Stimulated activated CD8-positive, alpha-beta memory T cell treated with anti-CD3 and anti-CD28 coated beads, Interleukin-15, amount 100 ng/mL, for 48 hours (primary cell): ENCODE results near the gene WDR33.
A peak's percentile ranks its signal among the peaks of the same experiment; 100 is the strongest.
"Not testable (repeated sequence)": the region's sequence is repeated elsewhere in the genome, so short reads cannot be mapped to it uniquely, and the experiment has no call there.

Experiments used
- DNase-seq, 2 donors: peaks; one replicate each; pipeline ENCODE4 v3.0.0-alpha.2; 2020; ENCODE audit warnings: low read depth in 2 of 2

The WDR33 gene

DNA sequence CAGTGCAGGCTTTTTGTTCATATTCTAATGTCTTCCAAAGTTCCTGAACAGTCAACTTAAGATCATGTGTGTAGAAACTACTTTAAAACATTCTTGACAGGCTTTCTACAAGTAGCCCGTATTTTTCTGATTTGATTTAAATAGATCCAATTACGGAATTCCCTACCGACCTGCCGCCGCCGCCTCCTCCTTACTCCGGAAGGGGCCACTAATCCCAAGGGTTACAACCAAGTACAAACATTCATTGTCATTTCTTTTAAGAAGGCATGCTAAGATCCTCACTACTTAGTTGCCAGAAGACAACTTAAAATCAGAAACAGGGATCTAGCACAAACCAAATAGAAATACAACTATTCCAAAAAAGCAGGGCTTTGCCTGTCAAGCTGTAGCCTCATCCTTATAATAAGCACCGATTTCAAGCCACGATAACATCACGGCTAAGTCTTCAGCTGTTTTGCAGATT, 784 bp downstream of the WDR33 start:
- no peak for DNase-seq

DNA sequence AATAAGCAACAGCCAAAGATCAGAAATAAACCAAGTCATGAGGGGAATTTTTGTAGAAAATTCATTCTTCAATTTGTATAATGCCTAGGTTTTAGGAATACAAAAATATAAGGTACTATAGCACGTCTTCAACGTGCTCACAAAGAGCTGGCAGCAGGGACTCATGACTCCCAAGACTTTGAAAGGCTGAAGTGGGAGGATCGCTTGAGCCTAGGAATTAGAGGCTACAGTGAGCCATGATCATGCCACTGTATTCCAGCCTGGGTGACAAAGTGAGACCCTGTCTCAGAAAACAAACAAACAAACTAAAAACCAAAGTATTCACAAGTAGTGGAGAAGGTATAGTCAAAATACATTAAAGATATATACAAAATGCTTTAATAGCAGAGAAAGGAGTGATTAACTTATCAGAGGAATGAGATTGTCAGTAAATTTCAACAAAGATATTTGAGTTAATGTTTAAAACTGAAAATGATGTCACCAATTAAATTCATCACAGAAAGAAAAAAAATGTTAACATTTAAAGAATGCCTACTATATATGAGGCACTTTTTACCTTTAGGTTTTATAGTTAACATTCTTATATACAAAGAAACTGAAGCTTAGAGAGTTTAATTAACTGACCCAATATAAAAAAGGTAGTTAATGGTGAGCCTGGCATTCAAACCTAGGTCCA, 3.2 kb downstream of the WDR33 start:
- DNase-seq, result no peak

DNA sequence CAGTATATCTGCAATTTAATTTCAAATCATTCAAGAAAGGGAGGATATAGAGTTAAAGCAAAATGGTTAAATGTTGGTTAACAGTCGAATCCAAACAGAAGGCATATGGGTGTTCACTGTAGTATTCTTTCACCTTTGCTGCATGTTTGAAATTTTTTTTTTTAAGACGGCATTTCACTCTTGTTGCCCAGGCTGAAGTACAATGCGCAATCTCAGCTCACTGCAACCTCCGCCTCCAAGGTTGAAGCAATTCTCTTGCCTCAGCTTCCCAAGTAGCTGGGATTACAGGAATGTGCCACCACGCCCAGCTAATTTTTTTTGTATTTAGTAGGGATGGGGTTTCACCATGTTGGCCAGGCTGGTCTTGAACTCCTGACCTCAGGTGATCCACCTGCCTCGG, 4.1 kb downstream of the WDR33 start:
- not testable (repeated sequence) for DNase-seq

DNA sequence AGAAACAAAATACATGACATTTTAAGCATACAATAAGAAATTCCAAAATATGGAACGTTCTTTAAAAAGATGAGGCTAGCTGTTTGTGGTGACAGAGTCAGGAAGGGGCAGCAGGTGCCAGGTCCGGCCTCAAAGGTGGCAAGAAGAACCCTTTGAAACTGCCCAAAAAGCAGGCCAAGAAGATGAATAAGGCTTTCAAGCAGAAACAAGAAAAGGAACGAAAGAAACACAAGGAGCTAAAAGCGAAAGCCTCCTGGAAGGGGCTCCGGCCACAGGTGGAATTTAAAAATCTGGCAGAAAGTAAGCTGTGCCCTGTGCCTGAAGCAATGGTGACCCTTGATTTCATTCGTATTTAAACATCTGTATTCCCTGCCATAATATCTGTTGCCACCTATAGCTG, 5.5 kb downstream of the WDR33 start:
- no peak for DNase-seq

DNA sequence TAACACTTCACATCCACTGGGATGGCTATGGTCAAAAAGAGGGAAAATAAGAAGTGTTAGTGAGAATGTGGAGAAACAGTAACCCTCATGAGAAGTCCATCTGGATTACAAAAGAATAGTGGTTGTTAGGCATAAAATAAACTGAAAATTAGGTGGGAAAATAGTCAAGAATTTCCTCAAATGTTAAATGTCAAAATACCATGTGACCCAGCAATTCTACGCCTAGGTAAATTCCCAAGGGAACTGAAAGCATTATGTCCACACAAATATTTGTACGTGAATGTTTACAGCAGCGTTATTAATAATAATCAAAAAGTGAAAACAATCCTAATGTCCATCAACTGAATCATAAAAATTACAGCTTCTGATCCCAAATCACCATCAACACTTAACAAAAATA, 11.0 kb downstream of the WDR33 start:
- no peak for DNase-seq

DNA sequence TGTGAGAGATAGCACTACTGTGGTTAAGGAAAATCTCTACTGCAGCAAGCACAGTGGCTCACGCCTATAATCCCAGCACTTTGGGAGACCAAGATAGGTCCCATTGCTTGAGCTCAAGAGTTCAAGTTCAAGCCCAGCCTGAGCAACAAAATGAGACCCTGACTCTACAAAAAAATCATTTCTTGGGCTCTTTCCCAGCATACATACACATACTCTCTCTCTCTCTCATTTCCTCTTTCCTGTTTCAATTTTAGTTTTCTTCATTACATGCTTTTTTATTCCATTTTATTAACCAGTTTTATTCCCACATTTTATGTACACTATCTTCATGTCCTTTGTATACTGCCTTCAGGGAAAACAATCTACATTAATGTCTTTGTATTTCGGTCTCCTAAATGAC, 14.6 kb downstream of the WDR33 start:
- DNase-seq, result no peak

DNA sequence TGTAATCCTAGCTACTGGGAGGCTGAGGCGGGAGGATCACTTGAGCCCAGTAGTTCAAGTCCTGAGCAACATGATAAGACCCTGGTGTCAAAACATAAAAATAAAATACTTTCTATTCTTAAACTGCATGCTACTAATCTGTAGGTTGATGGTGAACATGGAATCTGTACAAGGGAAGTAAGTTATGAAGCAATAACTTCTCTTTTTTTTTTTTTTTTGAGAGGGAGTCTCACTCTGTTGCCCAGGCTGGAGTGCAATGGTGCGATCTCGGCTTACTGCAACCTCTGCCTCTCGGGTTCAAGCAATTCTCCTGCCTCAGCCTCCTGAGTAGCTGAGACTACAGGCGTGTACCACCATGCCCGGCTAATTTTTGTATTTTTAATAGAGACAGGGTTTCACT, 16.1 kb downstream of the WDR33 start:
- not testable (repeated sequence) for DNase-seq

DNA sequence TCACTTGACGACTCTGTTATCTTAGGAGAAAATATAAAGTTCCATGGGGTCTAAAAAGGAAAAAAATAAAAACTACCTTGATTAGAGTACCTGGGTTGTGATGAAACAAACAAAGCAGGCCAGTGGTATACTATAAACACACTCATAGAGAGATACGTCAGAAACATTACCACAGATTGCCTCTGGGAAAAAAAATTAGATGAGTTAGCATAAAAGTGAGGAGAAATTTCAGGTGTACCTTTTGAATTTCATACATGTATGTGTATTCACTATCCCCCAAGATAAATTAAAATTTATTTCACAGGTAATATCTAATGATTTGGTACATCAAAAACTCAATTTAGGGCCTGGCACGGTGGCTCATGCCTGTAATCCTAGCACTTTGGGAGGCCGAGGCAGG, 18.2 kb downstream of the WDR33 start:
- DNase-seq, result no peak

DNA sequence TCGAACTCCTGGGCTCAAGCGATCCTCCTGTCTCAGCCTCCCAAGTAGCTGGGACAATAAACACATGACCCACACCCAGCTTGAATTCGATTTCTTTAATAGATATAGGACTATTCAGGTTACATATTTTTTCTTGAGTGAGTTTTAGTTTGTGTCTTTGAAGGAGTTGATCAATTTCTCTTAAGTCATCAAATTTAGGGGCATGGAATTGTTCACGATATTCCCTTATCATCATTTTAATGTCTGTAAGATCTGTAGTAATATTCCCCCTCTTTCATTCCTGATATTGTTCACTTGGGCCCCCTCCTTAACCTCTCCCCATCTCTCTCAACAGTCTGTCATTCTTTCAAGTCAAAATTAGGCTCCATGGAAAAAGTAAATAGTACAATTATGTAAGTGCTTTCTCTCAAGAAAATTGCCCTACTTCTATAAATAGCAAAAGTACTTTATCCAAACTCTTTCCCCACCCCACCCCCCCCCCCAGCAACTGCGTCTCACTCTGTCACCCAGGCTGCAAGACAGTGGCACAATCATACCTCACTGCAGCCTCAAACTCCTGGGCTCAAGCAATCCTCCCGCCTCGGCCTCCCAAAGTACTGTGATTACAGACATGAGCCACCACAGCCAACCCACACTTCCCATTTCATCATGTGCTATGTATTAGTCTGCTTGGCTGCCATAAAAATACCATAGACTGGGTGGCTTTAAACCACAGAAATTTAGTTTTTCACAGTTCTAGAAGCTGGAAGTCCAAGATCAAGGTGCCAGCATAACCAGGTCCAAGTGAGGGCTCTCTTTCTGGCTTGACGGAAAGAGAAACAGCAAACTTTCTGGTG, 20.1 kb downstream of the WDR33 start:
- peak; percentile 3 to 4 for DNase-seq

DNA sequence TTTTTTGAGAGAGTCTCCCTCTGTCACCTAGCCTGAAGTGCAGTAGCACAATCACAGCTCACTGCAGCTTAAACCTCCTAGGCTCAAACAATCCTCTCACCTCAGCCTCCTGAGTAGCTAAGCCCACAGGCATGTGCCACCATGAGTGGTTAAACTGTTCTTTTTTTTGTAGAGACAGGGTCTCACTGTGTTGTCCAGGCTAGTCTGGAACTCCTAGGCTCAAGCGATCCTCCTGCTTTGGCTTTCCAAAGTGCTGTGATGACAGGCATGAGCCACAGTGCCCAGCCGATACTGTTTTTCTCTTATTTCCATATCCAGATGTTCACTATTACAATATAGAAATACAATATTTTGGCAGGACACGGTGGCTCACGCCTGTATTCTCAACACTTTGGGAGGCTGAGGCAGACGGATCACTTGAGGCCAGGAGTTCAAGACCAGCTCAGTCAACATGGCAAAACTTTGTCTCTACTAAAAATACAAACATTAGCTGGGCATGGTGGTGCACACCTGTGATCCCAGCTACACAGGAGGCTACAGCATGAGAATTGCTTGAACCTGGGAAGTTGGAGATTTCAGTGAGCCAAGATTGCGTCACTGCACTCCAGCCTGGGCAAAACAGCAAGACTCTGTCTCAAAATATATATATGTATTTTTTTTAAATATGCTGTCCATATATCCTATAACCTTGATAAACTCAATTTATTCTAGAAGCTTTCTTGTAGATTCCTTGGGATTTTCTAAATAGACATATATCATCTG, 24.7 kb downstream of the WDR33 start:
- no peak for DNase-seq

DNA sequence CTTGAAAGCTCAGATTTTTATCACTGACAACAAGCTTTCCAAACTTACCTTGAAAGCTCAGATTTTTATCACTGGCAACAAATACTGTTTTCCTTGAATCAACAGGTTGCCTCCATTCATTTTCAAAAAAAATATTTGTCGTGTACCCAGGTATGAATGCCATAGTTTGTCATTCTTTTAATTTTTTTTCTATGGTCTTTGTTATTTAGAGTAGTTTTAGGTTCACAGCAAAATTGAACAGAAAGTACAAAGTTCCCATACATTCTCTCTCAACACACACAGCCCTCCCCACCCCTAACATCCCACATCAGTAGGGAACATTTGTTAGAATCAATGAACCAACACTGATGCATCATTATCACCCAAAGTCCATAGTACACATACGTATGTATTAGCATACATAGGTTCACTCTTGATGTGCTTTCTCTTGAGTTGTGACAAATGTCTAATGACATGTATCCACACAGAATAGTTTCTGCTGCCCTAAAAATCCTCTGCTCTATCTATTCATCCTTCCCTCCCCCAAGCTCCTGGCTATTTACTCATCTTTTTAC, 25.9 kb downstream of the WDR33 start:
- no peak for DNase-seq

DNA sequence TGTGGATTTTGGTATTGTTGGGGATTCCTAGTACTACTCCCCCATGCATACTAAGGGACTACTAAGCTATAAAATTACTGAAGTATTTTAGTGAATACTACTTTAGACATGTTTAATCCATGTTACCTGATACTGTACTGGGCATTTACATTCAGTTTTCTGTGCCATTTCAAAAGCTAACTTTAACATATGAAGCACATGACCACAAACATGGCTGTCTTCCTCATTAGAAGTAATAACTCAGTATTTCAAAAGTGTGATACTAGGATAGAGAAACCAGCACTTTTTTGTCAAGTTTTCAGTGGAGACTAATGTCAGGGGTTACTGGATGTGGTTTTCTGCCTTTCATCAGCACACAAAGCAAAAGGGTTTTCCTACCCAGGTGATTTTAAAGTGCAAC, 27.9 kb downstream of the WDR33 start:
- DNase-seq, result no peak

DNA sequence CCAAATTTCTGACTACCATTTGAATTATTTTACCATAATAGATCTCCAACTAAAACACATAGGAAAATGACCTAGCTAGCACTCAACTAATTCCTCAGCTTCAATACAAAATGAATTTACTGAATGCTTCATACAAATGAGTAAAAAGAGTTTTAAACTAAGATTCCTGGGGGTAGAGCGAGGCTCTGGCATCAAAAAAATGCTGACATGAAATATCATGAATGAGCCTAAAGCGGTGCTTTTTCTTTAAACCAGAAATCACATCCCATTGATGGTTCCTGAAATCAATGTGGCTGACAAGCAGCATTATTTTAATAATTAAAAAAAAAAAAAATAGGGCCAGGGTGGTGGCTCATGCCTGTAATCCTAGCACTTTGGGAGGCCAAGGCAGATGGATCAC, 32.1 kb downstream of the WDR33 start:
- DNase-seq, result no peak

DNA sequence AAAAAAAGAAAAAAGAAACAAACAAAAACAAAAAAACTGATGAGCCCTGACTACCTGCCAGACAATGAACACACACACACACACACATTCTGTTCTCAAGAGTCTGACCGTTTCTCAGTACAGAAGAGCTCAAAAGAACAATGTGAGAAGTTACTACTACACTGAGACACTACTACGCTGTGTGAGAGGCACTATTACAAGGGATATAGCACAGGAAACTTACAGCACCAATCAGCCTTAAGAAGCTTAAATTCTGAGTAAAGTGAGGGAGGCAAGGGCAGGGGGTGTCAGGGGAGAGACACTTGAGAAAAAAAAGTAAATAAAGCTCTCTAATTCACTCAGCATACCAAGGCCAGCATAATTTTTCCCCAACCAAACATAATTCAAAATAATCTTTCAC, 32.5 kb downstream of the WDR33 start:
- DNase-seq, result no peak

DNA sequence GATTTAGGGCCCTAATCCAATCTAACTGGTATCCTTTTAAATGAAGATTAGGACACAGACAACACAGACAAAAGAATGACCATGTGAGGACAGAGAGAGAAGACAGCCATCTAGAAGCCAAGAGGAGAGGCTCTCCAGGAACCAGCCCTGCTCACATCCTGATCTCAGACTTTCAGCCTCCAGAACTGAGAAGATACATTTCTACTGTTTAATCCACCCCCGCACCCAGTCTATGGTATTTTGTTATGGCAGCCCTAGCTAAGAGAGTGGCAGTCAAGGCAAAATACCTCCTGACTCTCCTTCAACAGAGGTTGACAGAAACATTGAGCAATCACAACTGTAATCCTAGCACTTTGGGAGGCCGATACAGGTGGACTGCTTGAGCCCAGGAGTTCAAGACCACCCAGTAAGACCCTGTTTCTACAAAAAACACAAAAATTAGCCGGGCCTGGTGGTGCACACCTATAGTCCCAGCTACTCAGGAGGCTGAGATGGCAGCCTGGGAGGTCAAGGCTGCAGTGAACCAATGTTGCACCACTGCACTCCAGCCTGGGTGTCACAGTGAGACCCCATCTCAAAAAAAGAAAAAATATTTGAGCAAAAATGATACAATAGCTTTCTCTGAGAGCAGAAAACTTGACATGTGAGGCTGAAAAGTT, 34.7 kb downstream of the WDR33 start:
- DNase-seq, result no peak

DNA sequence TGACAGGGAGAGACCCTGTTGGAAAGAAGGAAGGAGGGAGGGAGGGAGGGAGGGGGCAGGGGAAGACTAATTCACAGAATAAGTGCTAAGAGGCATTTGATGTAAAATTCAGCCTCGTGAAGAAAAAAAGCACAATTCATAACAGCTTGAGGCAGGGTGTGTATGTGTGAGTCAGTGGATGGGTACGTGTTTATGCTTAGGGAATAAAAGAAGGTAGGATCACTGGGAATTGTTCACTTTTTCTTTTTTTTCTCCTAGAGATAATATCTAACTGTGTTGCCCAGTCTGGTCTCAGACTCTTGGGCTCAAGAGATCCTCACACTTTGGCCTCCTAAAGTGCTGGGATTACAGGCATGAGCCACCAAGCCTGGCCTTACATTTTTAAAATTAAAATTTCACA, 39.2 kb downstream of the WDR33 start:
- DNase-seq, result no peak

DNA sequence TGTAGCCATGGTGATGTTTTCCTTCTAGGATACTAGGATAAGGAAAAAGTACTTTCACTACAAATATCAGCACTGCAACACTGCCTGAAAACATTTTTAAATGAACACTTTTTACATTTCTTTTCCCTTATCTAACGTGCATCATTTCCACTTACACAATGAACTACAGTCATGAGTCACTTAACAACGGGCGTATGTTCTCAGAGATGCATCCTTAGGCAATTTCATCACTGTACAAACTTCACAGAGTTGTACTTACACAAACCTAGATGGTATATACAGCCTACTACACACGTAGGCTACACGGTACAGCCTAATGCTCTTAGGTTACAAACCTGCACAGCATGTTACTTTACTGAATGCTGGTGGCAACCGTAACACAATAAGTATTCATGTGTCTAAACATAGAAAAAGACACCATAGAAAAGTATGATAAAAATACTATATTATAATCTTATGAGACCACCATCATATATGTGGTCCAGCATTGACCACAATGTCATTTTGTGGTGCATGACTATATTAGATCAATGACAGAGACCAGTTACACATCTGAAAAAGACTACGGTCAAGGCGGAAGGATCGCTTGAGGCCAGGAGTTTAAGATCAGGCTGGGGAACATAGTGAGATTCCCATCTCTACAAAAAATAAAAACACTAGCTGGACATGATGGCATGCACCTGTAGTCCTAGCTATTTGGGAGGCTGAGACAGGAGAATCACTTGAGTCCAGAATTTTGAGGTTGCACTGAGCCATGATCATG, 39.8 kb downstream of the WDR33 start:
- DNase-seq, result no peak

DNA sequence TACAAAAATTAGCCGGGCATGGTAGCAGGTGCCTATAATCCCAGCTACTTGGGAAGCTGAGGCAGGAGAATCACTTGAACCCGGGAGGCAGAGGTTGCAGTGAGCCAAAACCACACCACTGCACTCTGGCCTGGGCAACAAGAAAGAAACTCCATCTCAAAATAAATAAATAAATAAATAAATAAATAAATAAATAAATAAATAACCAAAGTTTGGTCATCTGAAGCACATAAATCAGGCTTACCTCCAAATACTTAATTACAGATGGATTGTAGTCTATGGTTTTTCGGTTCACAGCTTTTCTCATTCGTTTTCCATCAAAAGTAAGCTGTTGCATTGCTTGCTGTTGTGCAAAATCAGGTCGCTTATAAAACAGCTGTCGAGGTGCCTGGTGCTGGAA, 40.4 kb downstream of the WDR33 start:
- not testable (repeated sequence) for DNase-seq

DNA sequence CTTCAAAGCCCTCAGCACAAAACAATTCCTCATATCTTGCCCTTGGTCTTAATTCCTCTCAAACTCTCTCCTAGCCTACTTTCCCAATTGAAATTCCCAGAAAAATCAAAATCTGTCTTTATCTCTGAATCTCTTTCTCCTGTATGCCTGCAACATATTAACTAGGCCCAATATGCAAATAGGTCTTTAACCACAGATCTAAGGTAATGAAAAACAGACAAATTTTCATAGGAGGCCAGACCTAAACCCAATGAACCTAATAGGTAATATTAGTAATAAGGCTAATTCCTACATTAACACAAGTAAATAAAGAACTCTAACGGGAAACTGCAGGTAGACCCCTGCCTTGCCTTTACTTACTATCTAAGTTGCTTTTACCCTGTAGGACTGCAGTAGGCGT, 41.4 kb downstream of the WDR33 start:
- no peak for DNase-seq

DNA sequence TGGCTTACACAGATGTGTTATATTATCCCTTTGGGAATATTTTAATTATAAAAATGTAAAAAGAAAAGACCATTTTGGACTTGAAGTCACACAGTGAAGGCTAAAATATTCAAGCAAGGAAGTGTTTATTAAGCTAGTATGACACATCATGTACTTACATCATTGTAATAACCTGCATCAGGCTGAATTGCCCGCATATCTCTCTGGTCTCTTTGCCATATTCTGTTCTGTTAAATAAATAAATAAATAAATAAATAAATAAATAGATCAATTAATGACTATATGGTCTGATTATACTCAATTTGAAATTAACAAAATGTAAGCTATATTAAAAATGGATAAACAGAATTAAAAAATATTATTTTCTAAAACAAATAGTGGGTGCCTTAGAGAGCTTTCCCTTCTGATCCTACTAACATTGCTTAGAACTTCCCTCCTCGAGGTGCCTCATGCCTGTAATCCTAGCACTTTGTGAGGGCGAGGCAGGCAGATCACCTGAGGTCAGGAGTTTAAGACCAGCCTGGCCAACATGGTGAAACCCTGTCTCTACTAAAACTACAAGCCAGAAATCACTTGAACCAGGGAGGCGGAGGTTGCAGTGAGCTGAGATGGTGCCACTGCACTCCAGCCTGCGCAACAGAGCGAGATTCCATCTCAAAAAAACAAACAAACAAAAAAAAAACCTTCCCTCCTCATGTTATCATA, 42.0 kb downstream of the WDR33 start:
- no peak for DNase-seq
